CD4-positive, alpha-beta T cell treated with Interferon alpha-2 for 1 hour (primary cell): ENCODE results near the gene ATP2C1.
"Not testable (repeated sequence)": the region's sequence is repeated elsewhere in the genome, so short reads cannot be mapped to it uniquely, and the experiment has no call there.

Source experiments
- DNase-seq, 2 donors: peaks; one replicate each; pipeline ENCODE4 v3.0.0-alpha.2; 2020 to 2022

ATP2C1 gene, protein sequence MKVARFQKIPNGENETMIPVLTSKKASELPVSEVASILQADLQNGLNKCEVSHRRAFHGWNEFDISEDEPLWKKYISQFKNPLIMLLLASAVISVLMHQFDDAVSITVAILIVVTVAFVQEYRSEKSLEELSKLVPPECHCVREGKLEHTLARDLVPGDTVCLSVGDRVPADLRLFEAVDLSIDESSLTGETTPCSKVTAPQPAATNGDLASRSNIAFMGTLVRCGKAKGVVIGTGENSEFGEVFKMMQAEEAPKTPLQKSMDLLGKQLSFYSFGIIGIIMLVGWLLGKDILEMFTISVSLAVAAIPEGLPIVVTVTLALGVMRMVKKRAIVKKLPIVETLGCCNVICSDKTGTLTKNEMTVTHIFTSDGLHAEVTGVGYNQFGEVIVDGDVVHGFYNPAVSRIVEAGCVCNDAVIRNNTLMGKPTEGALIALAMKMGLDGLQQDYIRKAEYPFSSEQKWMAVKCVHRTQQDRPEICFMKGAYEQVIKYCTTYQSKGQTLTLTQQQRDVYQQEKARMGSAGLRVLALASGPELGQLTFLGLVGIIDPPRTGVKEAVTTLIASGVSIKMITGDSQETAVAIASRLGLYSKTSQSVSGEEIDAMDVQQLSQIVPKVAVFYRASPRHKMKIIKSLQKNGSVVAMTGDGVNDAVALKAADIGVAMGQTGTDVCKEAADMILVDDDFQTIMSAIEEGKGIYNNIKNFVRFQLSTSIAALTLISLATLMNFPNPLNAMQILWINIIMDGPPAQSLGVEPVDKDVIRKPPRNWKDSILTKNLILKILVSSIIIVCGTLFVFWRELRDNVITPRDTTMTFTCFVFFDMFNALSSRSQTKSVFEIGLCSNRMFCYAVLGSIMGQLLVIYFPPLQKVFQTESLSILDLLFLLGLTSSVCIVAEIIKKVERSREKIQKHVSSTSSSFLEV

DNA sequence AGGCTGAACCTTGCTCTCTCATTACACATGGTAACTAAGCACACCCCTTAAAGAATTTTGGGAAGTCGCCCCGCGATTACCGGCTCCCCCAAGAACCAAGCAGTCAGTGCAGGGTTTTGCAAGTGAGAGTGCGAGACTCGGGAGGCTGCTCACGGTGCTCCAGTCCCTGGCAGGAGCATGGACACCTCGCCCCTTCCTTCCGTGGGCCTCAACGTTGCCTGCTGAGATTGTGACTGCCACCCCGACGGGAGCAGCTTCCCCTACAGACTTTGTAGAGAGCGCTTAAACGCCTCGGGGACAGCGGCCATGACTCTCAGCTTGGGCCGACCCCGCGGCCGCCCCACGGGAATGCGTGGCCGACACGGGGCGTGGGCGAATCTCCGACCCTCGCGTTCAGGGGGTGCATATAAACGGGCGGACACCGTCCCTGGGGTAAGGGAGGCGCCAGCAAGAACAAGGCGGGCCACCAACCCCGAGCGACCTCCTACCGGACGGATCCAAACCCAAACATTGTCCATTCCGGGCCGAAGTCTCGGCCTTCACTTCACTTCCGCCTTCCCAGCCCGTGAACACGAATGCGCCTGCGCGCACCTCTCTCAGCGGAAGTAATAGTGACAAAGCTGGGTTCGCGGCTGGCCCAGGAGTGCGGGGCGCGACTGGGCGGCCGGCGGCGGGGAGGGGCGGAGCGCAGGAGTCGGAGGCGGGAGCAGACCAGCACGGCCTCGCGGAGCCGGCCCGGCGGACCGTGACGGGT is at the start of gene ATP2C1:
ATP2C1 (plus strand) TSS at position 709 of the 754 bp plus-strand sequence. CDS start 686 bp downstream, outside the sequence.
- DNase-seq: peak; percentile 92 to 94

DNA sequence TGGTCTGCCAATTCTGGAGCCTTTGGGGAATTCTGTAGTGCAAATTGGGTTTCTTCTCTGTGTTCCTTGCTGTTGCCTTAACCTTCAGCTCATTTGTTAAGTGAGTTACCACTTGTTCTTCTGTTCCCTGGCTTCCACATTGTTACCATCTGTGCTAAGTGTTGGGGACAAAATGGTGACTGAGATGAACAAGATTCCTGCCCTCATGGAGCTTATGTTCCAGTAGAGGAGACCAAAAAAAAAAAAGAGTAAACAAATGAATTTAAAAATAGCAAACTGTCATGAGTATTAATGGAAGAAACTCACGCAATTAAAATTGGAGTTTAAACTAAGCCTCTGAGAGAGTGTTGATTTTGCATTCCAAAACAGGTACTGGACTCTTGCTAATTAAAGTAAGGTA is 49.4 kb upstream of the ATP2C1 start:
- DNase-seq: no peak

DNA sequence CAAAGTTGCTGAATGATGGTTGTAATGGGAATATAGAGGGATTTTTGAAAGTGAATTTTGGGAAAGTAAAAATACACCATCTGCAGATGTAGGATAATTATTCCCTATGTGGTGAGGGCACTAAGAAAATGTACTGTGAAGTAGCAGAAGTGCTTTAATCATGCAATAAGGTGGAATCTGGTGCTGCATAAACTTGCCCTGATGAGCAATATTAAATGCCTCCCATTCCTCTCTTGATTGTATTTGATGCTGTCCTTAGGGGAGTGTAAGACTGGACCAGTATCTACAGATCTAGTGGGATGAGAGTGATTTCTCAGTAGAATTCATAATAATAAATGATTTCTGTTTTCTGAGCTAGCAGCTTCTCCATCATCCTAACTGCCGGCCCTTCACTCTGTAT is 47.7 kb upstream of the ATP2C1 start:
- no peak for DNase-seq

DNA sequence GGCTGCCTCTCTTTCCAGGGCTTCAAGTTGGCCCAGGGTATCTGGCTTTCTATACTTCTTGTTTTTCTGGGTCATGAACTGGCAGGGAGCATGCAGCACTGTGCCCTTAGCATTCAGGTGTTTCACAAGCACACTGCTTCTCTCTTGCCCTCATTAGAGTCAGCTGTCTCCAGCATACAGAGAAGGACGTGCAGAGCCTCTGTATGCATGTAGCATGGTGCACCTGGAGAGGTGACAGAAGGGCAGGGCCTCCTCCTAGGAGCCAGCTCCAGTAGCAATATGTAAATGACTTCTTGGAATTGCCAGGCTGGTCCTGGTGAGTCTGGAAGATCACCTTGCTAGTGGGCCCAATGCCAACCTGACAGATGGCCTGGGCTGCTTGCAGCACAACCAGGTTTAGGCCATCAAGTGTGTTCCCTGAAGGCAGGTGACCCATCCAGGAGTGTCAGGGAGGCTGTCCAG is 44.8 kb upstream of the ATP2C1 start:
- DNase-seq: no peak

DNA sequence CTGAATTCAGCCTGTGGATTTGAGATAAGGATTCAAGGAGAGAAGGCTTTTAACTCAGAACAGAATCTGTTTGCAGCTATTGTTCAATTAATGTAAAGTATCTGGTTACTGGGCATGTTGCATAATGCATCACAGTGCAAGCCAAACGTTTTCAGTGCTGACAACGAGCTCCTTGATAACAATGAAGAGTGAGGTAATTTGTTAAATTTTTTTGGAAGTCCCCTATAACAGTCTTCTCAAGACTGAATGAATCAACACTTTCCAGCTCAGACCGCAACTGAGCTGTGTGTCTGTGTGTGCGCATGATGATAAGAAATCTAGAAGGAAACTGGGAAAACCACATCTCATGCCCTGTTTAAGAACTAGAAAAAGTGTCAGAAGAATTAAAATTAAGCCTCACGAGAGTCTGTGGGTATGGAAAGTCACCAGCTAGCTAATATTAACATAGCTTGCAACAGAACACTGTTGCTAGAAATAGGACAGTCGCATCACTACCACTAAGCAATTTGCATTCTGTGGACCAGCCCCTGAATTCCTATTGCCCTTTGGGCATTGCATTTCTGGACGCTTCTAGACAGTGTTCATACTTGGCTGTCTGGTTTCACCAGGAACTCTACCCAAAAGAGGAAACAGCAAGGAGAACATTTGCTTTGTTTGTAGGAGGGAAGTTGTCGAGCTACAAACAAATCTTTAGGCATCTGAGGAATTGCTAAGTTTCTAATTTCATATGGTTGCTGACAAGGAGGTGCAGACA is 43.7 kb upstream of the ATP2C1 start:
- DNase-seq: peak; percentile 33 to 42

DNA sequence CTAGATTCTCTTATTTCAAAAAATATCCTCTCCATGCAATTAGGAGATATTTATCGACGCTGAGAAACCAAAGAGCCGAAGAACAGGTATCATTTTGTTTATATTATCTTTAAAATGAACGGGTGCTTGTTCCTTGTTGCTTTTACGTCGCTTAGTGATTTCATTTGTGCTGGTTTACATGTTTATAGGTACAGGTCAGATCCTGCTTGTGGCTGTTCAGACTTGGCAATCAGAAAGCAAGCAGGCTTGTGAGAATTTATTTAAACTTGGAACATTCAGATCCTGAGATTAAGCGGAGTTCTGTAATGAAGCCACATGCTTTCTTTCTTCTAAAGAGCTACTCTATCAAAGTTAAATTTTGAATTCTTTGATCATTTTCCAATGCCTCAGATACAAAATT is 43.0 kb upstream of the ATP2C1 start:
- no peak for DNase-seq

DNA sequence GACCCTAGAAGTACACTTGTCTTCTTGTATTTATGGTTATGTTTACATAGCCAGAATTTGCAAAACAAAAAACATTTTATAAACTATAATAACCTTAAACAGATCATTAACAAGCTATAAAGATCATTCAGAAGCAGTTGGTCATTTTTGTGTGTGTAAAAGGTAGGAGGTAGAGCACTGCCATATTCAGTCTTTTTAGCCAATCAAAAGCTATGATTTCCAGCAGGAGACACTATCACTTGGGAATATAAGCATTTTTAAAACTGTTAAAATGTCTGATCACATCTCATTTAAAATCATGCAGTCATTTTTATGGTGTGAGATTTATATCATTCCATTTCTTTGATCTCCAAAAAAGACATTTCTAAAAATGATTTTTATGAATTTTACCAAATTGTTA is 42.6 kb upstream of the ATP2C1 start:
- DNase-seq: no peak

DNA sequence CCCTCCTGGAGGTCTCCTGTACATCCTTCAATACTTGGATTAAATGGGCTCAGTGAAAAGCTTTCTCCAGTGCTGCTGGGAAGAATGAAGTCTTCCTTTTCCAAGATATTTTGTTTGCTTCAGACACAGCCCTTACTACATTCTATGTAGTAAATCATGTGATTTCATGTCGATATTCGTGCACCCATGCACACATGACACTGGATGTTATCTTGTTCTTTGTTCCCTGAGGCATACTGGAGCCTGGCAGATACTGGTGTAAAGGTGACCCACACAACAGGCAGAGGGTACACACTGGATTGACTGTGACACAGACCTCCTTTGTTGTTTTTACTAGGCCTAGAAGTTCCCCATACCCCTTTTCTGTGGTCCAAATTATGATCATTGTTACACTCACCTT is 40.3 kb upstream of the ATP2C1 start:
- no peak for DNase-seq

DNA sequence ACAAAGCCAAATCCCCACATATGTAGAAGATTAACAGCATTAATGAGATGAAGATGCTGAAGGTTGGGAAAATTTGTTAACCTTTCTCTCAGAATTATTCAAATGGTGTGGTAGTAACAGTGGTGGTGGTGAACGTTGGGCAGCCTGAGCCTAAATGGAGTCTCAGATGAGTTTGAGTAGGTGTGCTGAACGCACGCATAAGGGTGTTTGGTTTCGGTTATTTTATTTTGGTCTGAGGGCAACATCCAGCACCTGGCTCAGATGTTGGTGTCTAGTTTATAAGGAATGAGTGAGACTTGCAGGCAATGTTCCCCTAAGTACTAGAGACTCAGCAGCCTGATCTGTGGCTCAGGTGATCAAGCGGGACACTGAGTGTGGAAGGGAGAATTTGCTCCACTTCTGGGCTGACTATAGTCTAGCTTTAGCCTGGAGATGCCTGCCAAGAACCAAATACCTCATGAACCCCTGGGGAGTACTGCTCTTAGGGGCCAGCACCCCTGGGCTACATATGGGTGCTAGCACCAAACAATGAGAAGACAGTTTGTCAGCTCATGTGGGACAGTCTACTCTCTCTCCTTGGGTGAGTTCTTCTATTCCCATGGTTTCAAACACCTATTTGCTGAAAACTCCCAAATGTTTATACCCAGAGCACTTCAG is 39.5 kb upstream of the ATP2C1 start:
- no peak for DNase-seq

DNA sequence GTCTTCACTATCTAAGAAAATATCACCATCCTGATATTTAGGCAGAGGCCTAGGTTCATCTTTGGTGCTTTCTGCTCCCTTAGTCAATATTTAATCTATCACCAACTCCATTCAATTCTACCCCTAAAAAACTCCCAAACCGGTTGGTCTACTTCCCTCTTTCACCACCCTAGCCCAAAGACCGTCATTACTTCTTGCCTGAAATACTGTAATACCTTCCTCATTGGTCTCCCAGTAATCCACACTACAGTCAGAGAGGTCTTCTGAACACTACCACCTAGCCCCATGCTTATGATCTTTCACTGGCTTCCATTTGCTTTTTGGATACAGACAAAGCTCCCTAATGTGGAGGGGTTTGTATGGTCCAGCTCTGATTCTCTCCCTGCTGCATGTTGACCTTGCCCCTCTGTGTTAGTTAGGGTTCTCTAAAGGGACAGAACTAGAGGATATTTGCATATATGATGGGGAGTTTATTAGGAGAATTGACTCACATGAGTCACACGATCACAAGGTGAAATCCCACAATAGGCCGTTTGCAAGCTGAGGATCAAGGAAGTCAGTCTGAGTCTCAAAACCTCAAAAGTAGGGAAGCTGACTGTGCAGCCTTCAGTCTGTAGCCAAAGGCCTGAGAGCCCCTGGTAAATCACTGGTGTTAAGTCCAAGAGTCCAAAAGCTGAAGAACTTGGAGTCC is 36.4 kb upstream of the ATP2C1 start:
- peak in 1 of 2 donors; percentile 12 for DNase-seq

DNA sequence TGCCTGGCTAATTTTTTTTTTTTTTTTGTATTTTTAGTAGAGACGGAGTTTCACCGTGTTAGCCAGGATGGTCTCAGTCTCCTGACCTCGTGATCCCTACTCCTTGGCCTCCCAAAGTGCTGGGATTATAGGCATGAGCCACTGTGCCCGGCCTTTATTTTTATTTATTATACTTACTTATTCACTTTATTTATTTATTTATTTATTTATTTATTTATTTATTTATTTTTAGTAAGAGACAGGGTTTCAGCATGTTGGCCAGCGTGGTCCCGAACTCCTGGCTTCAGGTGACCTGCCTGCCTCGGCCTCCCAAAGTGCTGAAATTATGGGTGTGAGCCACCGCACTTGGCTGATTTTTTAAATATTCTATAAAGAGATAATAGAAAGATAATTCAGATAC is 31.8 kb upstream of the ATP2C1 start:
- DNase-seq: not testable (repeated sequence)

DNA sequence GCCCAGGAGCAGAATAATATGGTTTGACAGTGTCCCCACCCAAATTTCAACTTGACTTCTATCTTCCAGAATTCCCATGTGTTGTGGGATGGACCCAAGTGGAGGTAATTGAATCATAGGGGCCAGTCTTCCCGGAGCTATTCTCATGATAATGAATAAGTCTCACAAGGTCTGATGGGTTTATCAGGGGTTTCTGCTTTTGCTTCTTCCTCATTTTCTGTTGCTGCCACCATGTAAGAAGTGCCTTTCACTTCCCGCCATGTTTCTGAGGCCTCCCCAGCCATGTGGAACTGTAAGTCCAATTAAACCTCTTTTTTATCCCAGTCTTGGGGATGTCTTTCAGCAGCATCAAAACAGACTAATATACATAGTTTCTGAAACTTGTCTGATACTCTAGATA is 28.4 kb upstream of the ATP2C1 start:
- no peak for DNase-seq

DNA sequence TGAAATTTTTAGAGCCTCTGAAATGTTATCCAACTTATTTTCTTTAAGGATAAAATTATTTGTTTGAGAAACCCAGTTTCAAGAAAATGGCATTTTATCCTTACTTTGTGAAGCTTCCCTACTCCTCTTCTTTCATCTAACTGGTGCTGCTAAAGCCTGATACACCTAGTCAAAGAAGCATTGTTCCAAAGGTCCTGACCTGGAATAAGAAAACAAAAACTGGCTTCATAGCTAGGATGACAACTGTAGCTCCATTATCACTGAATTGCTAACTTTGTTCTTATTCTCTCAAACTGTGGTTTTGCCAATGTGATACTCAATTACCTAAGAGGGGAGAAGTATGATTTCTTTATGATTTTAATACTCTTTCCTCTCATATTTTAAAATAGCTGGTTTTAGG is 27.6 kb upstream of the ATP2C1 start:
- no peak for DNase-seq

DNA sequence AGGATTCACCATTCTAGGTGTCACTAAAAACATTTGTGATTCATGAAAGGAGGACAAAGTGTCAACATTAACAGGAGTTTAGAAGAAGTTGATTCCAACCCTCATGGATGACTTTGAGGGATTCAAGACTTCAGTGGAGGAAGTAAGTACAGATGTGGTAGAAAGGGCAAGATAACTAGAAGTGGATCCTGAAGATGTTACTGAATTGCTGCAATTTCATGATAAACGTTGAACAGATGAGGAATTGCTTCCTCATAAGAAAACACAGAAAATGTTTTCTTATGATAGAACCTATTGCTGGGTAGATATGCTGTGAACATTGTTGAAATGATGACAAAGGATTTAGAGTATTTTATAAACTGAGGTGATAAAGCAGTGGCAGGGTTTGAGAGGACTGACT is 23.5 kb upstream of the ATP2C1 start:
- DNase-seq: no peak

DNA sequence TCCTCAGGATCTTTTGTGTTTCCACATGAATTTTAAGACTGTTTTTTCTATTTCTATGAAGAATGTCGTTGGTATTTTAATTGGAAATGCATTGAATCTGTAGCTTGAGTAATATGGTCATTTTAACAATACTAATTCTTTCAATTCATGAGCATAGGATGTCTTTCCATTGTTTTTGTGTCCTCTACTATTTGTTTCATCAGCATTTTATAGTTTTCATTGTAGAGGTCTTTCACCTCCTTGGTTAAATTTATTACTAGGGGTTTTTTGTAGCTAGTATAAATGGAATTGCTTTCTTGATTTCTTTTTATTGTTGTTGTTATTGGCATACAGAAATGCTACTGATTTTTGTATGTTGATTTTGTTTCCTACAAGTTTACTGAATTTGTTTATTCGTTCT is 17.3 kb upstream of the ATP2C1 start:
- DNase-seq: no peak

DNA sequence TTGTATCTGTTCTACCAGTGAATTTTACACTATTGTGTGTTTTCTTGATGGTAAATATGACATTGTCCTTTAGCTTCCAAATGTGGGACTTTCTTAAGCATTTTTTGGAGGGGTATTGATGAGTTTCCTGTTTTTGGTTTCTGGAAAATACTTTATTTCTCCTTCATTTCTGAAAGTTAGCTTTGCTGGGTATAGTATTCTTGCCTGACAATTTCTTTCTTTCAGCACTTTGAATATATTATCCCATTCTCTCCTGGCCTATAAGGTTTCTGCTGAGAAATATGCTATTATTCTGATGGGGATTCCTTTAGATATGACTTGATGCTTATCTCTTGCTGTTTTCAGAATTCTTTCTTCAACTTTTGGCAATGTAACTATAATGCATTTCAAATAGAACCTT is 15.4 kb upstream of the ATP2C1 start:
- no peak for DNase-seq

DNA sequence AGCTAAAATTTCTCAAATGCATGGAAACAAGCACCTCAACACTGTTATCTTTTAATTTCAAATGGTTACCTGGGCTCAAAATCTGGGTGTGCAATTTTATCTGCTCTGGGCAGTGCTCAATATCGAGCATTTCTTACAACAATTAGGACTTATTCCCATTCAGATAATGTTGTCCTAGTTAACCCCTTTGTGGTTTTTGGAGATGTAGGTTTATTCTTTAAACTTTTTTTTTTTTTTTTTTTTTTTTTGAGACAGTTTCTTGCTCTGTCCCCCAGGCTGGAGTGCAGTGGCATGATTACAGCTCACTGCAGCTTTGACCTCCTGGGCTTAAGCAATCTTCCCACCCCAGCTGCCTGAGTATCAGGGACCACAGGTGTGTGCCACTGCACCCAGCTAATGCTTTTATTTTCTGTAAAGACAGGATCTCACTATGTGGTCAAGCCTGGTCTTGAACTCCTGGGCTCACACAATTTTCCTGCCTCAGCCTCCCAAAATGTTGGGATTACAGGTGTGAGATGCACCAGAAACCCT is 4.4 kb upstream of the ATP2C1 start:
- no peak for DNase-seq

DNA sequence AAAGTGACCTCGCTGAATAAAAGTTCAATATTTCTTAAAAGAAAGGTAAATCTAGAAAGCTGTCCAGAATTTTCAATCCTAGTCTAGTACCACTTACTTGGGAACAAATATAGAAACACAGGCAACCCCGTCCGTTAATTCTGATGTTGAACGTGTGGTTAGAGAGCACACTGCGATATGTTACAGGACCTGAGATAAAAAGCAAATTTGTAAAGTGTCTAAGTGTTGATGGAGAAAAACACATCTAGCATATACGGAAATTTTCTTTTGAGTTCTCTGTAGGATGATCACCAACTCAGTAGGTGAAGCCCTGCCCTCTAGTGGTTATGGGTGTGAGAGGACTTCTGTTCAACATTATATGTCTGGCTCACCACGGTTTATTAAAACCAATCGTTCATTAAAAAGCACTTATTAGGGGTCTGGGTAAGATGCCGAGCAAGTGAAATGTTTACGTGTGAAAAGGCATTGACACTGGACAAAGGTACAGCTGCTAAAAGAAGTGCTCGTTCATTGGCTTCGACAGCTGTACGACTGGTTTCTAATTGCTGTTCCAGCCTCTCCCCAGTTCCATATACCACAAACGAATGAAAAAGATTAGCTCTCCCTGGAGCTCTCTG is 1.0 kb upstream of the ATP2C1 start:
- DNase-seq: peak; percentile 70 to 82

DNA sequence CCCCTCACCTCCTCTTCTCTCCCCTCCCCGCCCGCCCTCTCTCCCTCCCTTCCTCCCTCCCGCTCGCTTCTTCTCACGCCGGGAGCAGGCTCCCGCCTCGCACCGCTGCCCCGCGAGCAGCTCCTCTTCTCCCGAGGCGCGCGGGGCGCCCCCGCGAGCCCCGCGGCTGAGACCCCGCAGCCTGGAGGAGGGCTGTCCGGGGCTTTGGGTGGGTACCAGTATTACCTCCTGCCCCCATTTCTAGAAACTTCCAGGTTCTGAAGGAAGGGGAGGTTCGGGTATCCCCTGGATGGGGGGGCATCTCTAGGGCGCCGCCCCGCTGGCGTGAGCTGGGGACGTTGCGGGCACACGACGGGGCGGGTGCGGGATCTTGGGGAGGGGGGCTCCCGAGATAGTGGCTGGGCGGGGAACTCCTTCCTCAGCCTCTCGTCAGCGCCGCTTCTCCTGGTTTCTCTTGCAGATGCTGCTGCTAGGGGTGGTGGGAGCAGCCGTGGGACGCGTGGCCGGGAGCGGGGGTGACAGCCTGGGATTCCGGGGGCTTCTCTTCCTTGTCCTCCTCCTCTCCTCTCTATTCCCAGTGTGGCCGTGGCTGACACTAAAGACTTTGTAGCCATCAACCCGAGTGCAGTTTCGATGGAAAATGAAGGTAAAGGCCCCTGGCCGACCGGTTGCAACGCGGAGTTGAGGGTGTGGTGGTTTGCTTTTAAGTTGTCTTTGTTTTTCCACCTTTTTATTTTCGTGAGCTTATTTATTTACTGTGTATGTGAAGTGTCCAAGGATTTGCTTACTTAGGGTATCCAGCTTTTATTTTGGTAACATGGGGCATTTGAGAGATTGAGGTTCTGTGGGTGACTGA is 474 bp downstream of the ATP2C1 start:
- peak; percentile 46 to 64 for DNase-seq

DNA sequence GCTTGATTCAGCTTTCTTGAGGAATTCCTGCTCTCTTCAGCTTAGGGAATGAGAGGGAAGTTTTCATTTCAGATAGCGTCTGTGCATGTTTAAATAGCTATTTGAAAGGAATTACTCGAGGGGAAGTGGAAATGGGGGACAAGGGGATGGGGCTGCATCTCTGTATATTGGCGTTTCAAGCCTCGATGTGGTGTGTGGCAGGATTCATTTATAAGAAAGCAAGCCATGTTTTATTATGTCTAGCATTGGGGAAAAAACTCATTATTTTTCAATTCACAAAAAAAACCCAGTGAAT is 1.0 kb downstream of the ATP2C1 start:
- DNase-seq: no peak
